Gastroesophageal sphincter (tissue), 3 donors: ENCODE results near the gene ARID3A.
"Not testable (repeated sequence)": the region's sequence is repeated elsewhere in the genome, so short reads cannot be mapped to it uniquely, and the experiment has no call there.

ENCODE experiments used
- EP300 ChIP-seq: sonication (generic); formaldehyde crosslinking; IDR thresholded peaks from one replicate; pipeline ENCODE4 v1.6.1; 2017; ENCODE audit warnings: antibody characterized with exemption, mild to moderate bottlenecking
- POLR2A ChIP-seq, 2 donors: fragments of 450-650 bp; IDR thresholded peaks; one replicate each; pipeline ENCODE4 v1.6.1; 2017; ENCODE audit warnings: antibody characterized with exemption in 2 of 2, mild to moderate bottlenecking in 2 of 2, moderate library complexity in 1 of 2
- POLR2AphosphoS5 ChIP-seq: sonication (generic); formaldehyde crosslinking; IDR thresholded peaks from one replicate; pipeline ENCODE4 v1.6.1; 2017; ENCODE audit warnings: antibody characterized with exemption
- TF ChIP-seq, protein P1 (sequence below), 4 experiments: fragments of 200-600 bp in 2 of 4; fragments of 450-650 bp in 2 of 4; sonication (generic) in 1 of 4; IDR thresholded peaks; one replicate each; pipeline ENCODE4 v1.5.1; 2017 to 2019; ENCODE audit warnings: antibody characterized with exemption in 4 of 4, mild to moderate bottlenecking in 2 of 4, moderate library complexity in 2 of 4

- not testable (repeated sequence) for TF ChIP-seq EP300; POLR2A (IDR thresholded peaks at IDR 0.05); POLR2AphosphoS5
- TF ChIP-seq, protein P1, sequence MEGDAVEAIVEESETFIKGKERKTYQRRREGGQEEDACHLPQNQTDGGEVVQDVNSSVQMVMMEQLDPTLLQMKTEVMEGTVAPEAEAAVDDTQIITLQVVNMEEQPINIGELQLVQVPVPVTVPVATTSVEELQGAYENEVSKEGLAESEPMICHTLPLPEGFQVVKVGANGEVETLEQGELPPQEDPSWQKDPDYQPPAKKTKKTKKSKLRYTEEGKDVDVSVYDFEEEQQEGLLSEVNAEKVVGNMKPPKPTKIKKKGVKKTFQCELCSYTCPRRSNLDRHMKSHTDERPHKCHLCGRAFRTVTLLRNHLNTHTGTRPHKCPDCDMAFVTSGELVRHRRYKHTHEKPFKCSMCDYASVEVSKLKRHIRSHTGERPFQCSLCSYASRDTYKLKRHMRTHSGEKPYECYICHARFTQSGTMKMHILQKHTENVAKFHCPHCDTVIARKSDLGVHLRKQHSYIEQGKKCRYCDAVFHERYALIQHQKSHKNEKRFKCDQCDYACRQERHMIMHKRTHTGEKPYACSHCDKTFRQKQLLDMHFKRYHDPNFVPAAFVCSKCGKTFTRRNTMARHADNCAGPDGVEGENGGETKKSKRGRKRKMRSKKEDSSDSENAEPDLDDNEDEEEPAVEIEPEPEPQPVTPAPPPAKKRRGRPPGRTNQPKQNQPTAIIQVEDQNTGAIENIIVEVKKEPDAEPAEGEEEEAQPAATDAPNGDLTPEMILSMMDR (IDR thresholded peaks at IDR 0.05): not testable (repeated sequence)
These were observed 98.0 kb downstream of the ARID3A start for GRCh38 chr19:1023883-1024188.
